ENCODE results near the gene ASXL1. TPM values are rescaled to one million over a fixed set of nuclear protein-coding genes. Genes with fewer than 3 reads are reported as not detected.

ASXL1 gene
- total RNA-seq, 1 experiment from 2014 or later = 52.2 TPM

DNA sequence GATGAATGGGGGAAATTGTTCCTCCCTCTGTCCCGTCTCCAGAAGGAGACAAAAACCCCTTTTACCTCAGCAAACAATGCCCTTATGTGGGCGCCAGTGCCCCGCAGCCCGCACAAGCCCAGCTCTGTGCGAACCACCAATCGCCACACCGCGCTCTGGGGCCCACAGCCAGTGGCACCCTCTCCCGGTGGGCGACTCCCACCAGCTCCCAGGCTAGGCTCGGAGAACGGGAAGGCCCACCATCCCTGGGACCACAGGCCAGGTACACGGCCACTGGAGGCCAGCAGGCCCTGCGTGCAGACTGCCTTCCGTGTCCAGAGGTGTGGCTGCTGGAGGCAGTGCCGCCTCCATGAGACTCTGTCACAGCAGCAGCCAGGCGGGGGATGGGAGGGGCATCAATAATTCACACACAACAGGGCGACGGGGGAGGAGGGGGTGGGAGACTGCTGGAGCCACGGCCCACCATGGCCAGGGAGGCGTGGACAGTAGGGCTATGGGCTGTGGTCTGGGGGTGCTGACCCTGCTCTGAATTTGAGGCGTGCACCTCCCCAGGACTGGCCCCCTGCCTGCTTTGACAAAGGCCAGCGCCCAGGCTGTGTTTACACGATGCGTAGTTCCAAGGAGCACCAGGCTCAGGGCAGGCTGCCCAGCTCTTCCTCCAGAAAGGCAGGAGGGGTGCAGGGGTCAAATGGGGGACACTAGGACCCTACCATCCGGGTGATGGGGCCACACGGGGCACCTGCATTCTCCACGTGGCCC is 105.7 kb downstream of the ASXL1 start (continued):
- no peak for TF ChIP-seq REST (IDR thresholded peaks at IDR 0.05; ENCODE audit: low read depth)
- no peak for TF ChIP-seq RAD21 (IDR thresholded peaks at IDR 0.05; ENCODE audit: low read depth)
- no peak for TF ChIP-seq ELF1 (IDR thresholded peaks at IDR 0.05; ENCODE audit: borderline replicate concordance, low read depth)
- no peak for TF ChIP-seq POLR2A (IDR thresholded peaks at IDR 0.05; ENCODE audit: borderline replicate concordance, extremely low read depth, insufficient read depth, insufficient read length)
- no peak for TF ChIP-seq EGR1 (IDR thresholded peaks at IDR 0.05; ENCODE audit: low read depth)
- TF ChIP-seq ZNF274 (IDR thresholded peaks at IDR 0.05; ENCODE audit: low read depth, low read length) = no peak

DNA sequence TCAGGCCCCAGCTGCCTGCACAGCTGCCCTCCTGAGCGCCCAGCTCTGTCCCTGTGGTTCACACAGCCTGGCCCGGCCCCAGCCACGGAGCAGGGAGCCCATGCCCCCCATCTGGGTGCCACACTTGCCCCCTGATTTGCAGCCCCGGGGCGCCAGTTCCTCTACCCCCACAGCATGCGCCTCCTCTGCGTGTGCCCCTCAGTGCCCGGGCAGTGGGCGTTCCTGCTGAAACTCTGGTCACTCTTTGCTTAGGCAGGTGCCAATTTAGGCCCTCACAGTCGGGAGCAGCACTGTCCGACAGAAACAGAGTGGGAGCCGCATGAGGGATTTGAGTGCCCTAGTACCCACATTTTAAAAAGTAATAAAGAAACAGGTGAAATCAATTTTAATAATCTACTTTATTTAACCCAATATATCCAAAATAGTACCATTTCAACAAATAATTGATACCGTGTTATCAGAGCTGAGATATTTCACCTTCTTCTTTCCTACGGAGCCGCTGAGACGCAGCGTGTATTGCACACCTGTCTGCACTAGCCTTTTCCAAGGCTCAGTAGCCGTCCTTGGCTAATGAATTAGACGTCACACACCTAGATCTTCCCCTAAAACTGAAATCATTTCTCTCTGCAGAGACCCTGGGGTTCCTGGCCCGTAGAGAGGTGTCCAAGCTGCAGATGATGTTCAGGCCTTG is 106.4 kb downstream of the ASXL1 start:
- intact Hi-C loops (cut with micrococcal nuclease) = no loop called here
- Histone ChIP-seq H3K27me3 (ENCODE audit: insufficient read depth, low read length) (no peaks in the 10 kb centered on the region), H3K4me2 (ENCODE audit: low read length) (no peak overlapping the region), H3K9me2 (ENCODE audit: insufficient read depth) (no peaks in the 10 kb centered on the region), H3K79me2 (ENCODE audit: insufficient read depth, low read length) (no peaks in the 10 kb centered on the region), H3K36me3 (ENCODE audit: control insufficient read depth in 1 of 2, insufficient read depth in 2 of 2, low read length in 2 of 2) (no peaks in the 10 kb centered on the region), H3K4me1 (ENCODE audit: control insufficient read depth in 1 of 2, insufficient read depth in 2 of 2, low read length in 2 of 2) (no peaks in the 10 kb centered on the region), H3K9me3 (ENCODE audit: control insufficient read depth in 1 of 2, insufficient read depth in 1 of 2, low read depth in 1 of 2, low read length in 2 of 2) (no peaks in the 10 kb centered on the region), H3K4me3 (replicated peaks in 1 of 2; ENCODE audit: low read depth in 1 of 2, low read length in 2 of 2) (no peak overlapping the region), H2AFZ (ENCODE audit: low read depth, low read length, poor library complexity, severe bottlenecking) (no peak overlapping the region), H4K20me1 (ENCODE audit: insufficient read depth) (no peaks in the 10 kb centered on the region), H3K27ac (ENCODE audit: low read depth, low read length) (no peak overlapping the region), H3K9ac (ENCODE audit: low read length) (no peak overlapping the region)
- no peak for DNase-seq (ENCODE audit: low read depth, low spot score)
- ChIA-PET CTCF (no interaction called here), RAD21 (ENCODE audit: low non-redundant PET in 1 of 2, low total read pairs in 2 of 2, uncharacterized antibody in 2 of 2, unreplicated experiment in 2 of 2) (no interaction called here), POLR2A (no interaction called here)
- BruUV-seq (replicated peaks) = no TSS peak
- no peak for ATAC-seq
- TF ChIP-seq CBX3 (IDR thresholded peaks at IDR 0.05; ENCODE audit: low read depth) = no peak
- no peak for TF ChIP-seq CEBPB (IDR thresholded peaks at IDR 0.05; ENCODE audit: low read depth)
- TF ChIP-seq JUND (IDR thresholded peaks at IDR 0.05) = no peak
- TF ChIP-seq SRF (IDR thresholded peaks at IDR 0.05; ENCODE audit: low read depth) = no peak
- no peak for TF ChIP-seq ZBTB33 (IDR thresholded peaks at IDR 0.05; ENCODE audit: extremely low read depth, insufficient replicate concordance, low read length)
- TF ChIP-seq EGR1 (IDR thresholded peaks at IDR 0.05; ENCODE audit: low read depth) = no peak
- no peak for TF ChIP-seq EZH2phosphoT487 (IDR thresholded peaks at IDR 0.05; ENCODE audit: borderline replicate concordance)
- TF ChIP-seq ATF3 (IDR thresholded peaks at IDR 0.05) = no peak
- TF ChIP-seq FOSL1 (IDR thresholded peaks at IDR 0.05; ENCODE audit: low read depth) = no peak
- no peak for TF ChIP-seq EZH2 (IDR thresholded peaks at IDR 0.05)
- TF ChIP-seq ELF1 (IDR thresholded peaks at IDR 0.05; ENCODE audit: borderline replicate concordance, low read depth) = no peak
- no peak for TF ChIP-seq ZNF274 (IDR thresholded peaks at IDR 0.05; ENCODE audit: low read depth, low read length)
- no peak for TF ChIP-seq RAD21 (IDR thresholded peaks at IDR 0.05; ENCODE audit: low read depth)
